ENCODE measurements around the gene HDAC7. TPM values are rescaled to one million over a fixed set of nuclear protein-coding genes. Genes with fewer than 3 reads are reported as not detected.

HDAC7 gene
- total and polyA plus RNA-seq, 7 donors, result 11.0 to 27.8 (median 22.2) TPM

- DNase-seq (no peak), ATAC-seq (no peak)
- Histone ChIP-seq H3K27me3 (ENCODE audit: insufficient read depth in 3 of 3, low read length in 2 of 3) (no peaks in the 10 kb centered on the region), H3K9me3 (no peaks in the 10 kb centered on the region), H3K4me1 (peaks cover 37% of the 10 kb centered on the region), H3K27ac (no peak overlapping the region), H3K4me3 (no peak overlapping the region), H3K36me3 (ENCODE audit: insufficient read depth in 1 of 2, low read depth in 1 of 2) (no peaks in the 10 kb centered on the region)
- intact Hi-C loops (cut with DNase I), result no loop called here
- WGBS, 3 donors, result 85 to 95% (median 89%) methylated on average over 3 of the region's 3 CpGs
- TF ChIP-seq CTCF (IDR thresholded peaks at IDR 0.05), result no peak
These were observed 80.4 kb downstream of the HDAC7 start for GRCh38 chr12:47739297-47739696.

DNA sequence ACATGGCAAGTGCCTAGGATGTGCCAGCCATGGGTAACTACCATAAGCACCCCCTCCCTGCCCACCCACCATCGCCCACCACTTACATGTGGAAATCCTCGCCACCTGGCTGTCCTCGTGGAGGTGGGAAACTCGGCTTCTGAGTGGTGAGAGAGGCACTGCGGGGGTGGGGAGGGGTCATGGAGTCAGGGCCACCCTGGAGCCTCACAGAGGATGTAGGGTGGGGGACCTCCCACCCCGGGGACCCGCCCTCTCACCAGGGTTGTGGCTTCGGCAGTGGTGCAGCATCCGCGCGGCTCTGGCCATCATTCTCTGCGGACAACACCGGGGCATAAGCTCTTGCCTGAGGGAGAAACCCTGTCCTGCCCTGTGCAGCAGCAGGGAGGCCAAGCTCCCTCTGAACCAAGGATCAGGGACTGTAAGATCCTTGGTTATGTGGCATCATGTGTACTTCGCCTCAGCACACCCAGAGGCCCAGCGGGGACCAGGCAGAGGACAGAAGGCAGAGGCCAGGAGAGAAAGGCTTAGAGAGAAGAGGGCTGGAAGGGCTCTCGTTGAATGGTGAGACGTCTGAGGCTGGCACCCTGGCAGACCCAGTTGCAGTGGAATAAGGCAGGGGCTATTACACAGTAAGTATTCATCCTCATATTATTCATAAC lies 81.6 kb downstream of the HDAC7 start:
- no peak for DNase-seq
- H3K4me3 ChIP-seq, result no peak overlapping the region
- WGBS, 3 donors, result 75 to 77% (median 76%) methylated on average over 17 of the region's 17 CpGs
- no peak for ATAC-seq
- H3K36me3 ChIP-seq (ENCODE audit: insufficient read depth in 1 of 2, low read depth in 1 of 2), result no peaks in the 10 kb centered on the region
- H3K4me1 ChIP-seq, result peaks cover 39% of the 10 kb centered on the region
- TF ChIP-seq CTCF (IDR thresholded peaks at IDR 0.05), result no peak
- peak overlapping the region; percentile 58 for H3K27ac ChIP-seq
- no peaks in the 10 kb centered on the region for H3K9me3 ChIP-seq
- no peaks in the 10 kb centered on the region for H3K27me3 ChIP-seq (ENCODE audit: insufficient read depth in 3 of 3, low read length in 2 of 3)
- intact Hi-C loops (cut with DNase I), result no loop called here

DNA sequence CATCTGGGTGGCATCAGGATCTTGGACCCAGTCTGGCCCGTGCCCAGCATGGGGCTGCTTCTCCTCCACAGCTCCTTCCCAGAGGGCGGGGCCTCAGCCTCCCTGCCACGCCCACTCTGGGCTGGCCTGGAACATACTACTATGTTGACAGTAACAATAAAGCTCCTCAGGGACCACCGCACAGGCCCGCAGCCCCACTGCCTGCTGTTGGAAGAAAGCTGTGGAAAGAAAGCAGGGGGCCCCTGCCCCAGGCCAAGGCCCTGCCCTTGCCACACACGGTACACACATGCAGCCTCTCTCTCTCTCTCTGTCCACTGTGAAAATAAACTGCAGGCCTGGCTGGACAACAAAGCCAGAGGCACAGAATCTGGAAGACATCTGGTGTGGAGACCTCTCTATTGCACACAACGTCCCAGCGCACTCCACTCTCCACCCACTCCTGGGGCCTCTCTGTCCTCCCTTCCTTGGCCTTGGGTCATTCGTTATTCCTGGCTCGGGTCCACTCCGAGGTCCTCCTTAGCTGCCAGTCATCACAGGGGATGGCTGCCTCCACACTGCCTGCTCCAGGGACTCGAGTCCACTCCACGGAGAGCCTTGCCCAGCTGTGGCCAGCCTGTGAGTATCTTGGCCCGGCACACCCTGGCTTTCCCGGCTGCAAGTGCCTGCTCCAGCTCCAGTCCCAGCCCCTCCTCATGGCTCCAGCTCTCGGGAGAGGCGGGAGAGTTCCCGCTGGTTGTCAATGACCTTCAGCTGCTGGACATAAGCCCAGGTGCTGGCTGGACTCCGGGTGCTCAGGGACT lies 82.6 kb downstream of the HDAC7 start:
- Histone ChIP-seq H3K9me3 (no peaks in the 10 kb centered on the region), H3K4me3 (peak overlapping the region; percentile 7), H3K36me3 (ENCODE audit: insufficient read depth in 1 of 2, low read depth in 1 of 2) (no peaks in the 10 kb centered on the region), H3K4me1 (peaks cover 39% of the 10 kb centered on the region), H3K27me3 (ENCODE audit: insufficient read depth in 3 of 3, low read length in 2 of 3) (no peaks in the 10 kb centered on the region), H3K27ac (peak overlapping the region; percentile 58)
- intact Hi-C loops (cut with DNase I), result no loop called here
- 10 to 14% (median 14%) methylated on average over 19 of the region's 19 CpGs for WGBS, 3 donors
- no peak for TF ChIP-seq CTCF (IDR thresholded peaks at IDR 0.05)
- peak; percentile 84 to 92 for DNase-seq
- peak; percentile 60 to 80 (median 73) for ATAC-seq

- no peak overlapping the region for H3K4me3 ChIP-seq
- H3K4me1 ChIP-seq, result peaks cover 39% of the 10 kb centered on the region
- no peaks in the 10 kb centered on the region for H3K27me3 ChIP-seq (ENCODE audit: insufficient read depth in 3 of 3, low read length in 2 of 3)
- no peak for TF ChIP-seq CTCF (IDR thresholded peaks at IDR 0.05)
- ATAC-seq, result no peak
- no peak for DNase-seq
- H3K9me3 ChIP-seq, result no peaks in the 10 kb centered on the region
- WGBS, 3 donors, result 59 to 77% (median 64%) methylated on average over 4 of the region's 4 CpGs
- H3K27ac ChIP-seq, result peak overlapping the region; percentile 58
- intact Hi-C loops (cut with DNase I), result no loop called here
- no peaks in the 10 kb centered on the region for H3K36me3 ChIP-seq (ENCODE audit: insufficient read depth in 1 of 2, low read depth in 1 of 2)
These were observed 83.5 kb downstream of the HDAC7 start for GRCh38 chr12:47736216-47736615.
